HT1080 (cell line): ENCODE measurements around the gene PFDN2. TPM values are rescaled to one million over a fixed set of nuclear protein-coding genes. Genes with fewer than 3 reads are reported as not detected.
"Not testable (repeated sequence)": the region's sequence is repeated elsewhere in the genome, so short reads cannot be mapped to it uniquely, and the experiment has no call there.

ENCODE experiments used
- DNase-seq: peaks from one replicate; pipeline ENCODE4 v3.0.0-alpha.2; 2015; ENCODE audit warnings: low read depth
- total RNA-seq: library from RNA; depleted of rRNA; stranded (reverse); fragments of >200 nt; shearing (Covaris generic); gene quantifications from 2 replicates; pipeline ENCODE4 v1.2.3, GENCODE V29; 2014

The PFDN2 gene
- total RNA-seq, 1 experiment from 2014 or later: 137 TPM

DNA sequence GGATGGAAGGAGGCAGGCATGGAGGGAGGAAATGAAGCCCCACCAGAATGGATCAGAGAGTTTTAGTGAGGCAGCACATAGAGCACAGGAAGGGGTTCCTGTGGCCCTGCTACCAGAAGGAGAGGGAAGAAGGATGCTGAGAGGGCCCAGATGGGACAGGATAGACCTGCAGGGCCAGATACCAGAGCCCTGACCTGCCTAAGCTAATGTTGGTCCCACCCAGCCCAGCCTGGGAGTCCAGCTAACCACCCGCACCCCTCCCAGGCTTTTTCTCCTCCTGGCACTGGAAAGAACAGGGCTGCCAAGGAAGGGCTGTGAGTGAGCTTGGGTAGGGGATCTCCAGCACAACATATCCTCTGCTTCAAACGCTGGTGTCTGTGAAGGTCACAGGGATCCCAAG lies 35.4 kb downstream of the PFDN2 start:
- no peak for DNase-seq

DNA sequence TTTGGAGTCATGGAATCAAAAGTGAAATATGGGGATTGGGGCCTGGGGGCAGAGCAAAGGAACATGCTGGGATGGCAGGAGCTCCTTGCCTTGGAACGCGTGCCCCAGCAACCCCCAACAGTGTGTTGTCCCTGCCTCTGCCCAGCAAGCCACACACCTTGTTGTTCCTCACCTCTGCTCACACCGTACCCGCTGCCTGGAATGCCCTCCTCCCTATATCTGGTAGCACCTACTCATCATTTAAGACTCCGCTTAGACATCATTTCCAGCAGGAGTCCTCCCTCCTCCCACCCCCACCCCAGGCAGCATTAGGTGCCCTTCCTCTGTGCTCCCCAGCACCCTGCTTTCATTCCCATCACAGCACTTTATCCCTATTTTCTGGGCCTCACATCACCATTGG lies 36.3 kb downstream of the PFDN2 start:
- DNase-seq: no peak

DNA sequence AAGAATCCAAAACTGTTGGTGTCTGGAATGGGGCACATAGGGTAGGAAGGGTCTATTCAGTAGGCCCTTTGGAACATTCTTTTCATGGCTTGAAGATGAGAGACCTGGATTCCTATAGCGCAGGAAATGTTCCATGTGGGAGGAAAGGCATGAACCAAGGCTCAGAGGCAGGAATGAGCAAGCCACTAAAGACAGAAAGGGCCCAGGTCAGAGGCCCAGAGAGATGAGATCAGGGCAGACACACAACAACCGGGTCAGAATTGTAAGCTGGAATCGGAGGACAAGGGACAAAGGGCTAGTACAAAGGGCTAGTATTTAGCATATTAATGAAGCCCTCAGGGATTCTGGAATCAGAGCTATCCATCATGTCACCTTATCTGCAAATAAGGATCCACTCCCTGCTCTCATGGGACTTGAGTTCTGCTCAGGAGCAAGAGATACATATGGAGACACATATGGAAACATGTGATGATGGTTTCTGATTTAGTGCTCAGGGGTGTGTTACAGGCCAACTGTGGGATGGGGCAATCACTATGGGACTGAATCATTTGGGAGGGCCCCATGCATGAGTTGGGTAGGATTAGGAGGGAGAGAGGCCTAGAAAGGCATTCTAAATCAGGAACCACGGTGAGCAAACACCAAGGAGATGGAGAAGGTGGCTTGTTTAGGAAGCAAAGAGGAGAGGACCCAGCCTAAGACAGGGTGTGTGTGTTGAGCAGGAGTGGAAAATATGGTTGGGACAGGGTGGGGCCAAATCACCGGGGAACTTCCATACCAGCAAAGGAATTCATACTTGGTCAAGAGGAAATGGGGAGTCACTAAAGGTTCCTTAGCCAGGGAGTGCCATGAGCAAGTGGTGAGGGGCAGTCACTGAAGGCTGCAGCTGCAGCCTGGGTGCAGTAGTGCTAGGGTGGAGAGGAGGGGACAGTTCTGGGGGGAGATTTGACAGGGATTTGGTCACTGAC lies 37.1 kb downstream of the PFDN2 start:
- no peak for DNase-seq

DNA sequence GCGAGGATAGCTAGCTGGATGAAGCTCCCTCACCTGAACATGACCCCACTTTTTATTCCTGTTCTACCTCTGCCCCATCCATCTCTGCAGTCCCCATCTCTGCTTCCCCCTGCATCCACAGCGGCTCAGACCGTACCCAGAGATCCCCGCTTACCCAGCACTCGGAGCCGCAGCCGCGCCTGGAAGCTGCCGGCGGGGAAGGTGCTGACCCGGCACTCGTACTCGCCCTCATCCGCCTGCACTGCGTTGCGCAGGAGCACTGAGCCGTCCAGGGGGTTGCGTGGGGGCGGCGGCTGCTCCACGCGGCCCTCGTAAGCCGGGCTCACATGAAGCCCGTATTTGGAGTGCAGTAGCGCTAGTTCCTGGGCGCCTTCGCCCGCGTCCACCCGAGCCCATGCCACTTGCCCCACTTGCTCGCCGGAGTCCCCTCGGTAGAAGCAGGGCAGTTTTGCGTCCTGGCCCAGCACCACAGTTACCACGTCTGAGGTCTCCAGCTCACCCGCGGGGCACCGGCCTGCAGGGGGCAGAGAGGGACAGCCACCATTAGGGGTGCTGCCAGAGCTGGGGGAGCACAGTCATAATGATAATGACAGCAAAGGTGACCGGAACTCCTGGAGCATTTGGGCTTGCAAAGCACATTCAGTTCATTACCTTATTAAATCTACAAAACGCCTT lies 38.3 kb downstream of the PFDN2 start:
- DNase-seq: no peak

DNA sequence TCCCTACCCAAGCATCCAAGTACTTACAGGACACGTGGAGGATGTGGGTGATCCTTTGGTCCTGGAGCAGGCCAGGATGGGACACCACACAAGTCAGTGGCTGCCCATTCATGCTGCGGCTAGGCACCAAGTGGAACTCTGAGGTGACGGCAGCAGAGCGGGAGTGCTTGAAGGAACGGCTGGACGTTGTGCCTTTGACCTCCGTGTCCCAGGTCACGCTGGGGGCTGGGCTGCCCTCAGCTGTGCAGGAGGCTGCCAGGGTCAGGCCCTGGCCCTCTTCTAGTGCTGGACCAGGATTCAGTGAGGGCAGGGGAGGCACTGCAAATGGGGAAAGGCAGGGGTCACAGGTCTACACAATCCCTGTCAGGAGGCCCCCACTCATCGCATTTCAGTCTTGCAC lies 40.4 kb downstream of the PFDN2 start:
- DNase-seq: no peak

DNA sequence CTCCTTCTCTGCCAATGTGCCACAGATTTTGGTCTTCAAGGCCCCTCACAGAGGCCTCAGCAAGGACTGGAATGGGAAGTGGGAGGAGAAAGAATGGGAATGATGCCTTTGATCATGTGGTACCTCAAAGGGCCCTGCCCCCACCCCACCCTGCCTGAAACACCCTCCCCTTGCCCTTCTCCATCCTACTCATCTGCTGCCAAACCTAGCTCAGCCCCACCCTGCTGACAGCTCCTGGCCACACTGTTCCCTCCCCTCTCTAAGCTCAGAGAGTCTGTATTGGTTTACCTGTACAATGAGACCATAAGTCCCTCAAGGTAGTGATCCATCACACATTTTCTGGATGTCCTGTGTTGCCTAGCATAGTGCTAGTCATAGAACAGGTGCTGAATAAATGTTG lies 41.4 kb downstream of the PFDN2 start:
- no peak for DNase-seq

DNA sequence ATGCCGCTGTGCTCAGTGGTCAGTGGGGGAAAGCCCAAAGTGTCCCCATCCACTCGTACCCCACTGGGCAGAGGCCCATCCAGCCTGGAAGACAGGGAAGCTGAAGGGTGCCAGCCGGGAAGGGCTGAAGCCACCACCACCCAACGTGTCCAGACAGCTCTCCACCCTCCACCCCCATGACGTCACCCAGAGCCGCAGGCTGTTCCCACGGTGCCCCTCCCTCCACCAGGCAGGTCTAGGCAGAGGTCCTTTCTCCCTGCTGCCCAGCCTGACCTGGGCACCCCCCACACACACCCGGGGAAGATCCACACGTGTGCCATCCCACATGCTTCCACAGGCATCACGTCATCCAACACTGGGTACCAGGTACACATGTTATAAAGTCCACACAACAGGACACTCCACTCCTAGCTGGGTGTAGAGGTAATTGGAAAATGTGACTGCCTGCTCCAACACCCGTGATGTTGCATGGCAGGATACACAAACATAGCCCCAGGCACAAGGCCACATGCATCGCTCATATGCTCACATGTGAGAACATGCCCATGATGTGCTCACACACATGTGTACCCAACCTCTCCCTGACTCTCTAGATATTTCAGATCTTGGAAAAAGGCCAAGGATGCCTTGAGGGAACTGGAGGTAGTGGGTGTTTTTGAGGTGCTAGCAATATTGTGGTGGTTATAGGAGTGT lies 43.0 kb downstream of the PFDN2 start:
- no peak for DNase-seq

DNA sequence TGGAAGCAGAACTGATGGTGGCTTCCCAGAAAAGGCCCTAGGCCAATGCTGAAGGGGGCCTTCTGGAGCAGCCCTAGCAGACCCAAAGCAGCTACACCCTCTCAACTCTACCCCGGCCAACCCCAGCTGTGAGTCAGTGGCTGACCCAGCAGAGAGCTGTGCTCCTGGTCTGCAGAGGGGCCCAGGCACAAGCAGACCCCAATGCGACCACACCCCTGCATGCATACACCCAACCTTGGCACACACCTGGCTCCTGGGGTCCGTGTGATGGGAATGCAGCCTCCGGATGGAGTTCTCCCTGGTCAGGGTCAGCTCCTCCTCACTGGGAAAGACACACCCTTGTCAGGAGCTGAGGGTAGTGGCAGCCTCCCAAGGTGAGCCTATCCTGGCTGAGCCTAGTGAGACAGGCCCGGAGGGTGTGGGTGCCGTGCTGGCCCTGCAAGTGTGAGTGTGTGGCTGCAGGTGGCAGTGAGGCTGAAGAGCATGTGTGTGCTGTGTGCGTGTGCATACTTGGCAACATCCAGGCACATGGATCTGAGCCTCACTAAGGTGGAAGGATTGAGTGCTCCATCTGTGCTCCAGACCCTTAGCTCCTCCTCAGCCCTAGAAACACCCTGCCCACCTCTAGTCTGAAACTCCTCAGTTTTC lies 44.2 kb downstream of the PFDN2 start:
- DNase-seq: no peak

DNA sequence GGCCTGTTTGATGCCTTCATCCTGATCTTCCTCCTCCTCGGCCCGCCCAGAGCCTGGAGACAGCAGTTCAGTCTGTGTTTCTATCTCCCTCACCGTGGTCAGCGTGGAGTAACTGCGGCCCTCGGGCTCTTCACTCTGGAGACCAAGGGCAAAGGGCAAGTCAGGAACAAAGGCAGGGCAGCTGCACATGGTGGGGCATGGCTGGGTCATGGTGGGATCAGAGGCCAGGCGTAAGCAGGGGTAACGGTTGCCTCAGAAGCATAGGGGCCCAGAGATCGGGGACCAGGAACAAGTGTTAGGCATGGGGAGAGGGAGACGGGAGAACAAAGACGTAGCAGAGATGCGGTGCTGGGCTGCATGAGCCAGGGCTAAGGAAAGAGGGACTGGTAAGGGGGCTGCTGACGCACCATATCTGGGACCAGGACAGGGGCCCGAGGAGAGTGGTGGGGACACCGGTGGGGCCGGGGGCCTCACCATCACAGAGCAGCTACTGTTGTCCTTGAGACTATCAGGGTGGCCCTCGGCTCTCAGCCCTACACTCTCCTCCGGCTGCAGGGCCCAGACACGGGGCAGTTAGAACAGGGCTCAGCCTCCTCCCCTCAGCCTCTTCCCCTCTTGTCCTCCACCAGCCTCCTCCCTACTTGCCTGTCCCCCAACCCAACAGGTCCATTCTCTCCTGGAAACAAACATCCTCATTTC lies 44.9 kb downstream of the PFDN2 start:
- no peak for DNase-seq

DNA sequence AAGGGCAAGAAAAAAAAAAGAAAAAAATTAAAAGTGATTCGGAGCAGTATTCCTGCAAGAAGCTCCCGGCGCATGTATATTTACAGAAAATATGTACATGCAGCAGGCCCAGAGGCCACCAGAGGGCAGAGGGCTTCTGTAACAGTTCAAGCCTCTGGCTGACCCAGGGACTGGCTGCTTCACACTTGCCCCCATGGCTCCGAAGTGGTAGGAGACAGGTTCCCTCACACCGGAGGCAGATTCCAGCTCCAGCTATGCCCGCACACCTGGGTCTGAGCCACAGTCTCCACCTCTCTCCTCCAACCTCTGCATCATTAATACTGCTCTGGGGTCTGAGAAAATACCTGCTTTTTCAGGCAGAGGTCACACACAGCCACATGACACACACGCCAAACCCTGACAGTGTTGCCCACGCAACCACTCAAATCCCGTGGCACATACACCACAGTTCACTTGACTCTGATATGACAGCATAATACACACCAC lies 45.9 kb downstream of the PFDN2 start:
- DNase-seq: peak; percentile 41

DNA sequence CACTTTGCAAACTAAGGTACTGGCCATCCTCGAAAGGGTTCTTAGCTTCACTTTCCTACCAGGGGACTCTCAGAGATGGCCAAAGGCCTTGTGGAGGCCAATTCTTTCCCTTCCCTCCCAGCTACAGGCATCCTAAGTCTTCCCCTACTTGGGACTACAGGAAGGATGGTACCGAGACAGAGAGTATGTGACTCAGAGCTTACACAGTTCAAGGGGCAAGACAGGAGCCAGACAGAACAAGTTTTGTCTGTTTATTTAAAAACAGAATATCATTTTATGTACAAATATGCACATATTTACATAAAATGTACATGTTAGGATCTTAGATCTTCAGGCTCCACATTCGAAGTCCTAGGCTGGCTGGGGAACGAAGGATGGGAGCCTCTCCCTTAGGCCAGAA lies 47.1 kb downstream of the PFDN2 start:
- no peak for DNase-seq

DNA sequence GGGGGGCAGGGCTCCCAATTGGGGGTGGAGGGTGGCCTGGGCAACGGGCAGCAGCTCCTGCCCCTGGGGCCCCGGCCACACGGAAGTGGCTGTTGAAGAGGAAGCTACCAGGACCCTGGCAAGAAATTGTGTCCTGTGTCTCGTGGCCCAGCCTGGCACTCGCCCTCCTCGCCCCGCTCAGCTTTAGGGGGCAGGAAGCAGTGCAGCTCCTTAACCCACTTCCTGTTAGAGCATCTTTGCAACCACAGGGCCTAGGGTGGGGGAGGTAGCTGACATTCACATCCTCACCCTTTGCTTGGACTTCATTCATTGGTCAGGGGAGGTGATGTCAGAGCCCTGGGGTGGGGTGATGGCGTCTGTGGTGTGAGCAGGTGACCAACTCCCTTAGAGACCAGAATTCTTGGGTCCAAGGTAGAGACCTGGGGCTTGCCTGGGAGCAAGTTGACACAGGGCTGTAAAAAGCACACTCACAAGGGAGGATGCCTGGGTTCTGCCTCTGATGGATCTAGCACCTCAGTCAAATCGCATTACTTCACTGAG lies 48.0 kb downstream of the PFDN2 start, which contains the start of gene ARHGAP30:
Gene ARHGAP30 (minus strand): TSS at position 161 of the 540 bp plus-strand sequence. CDS start 267 bp downstream, outside the sequence.
- DNase-seq: peak; percentile 64

DNA sequence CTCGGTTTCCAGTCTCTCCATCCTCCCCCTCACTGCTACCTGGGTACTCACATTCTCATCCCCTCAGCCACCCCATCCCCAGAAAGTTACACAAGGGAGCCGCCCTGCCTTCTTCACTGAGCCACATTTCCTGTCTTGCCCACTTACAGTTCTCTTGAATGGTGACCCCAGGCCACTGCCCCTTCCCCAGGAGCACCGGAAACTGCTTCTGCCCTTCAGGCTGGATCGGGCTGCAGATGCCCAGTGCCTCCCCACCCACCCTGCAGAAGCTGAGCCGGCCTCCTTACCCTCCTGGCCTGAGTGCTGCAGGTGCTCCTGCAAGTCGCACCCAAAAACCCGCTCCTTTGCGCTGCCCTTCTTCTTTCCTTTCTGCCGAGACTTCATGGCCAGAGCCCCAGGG lies 48.6 kb downstream of the PFDN2 start:
- no peak for DNase-seq

DNA sequence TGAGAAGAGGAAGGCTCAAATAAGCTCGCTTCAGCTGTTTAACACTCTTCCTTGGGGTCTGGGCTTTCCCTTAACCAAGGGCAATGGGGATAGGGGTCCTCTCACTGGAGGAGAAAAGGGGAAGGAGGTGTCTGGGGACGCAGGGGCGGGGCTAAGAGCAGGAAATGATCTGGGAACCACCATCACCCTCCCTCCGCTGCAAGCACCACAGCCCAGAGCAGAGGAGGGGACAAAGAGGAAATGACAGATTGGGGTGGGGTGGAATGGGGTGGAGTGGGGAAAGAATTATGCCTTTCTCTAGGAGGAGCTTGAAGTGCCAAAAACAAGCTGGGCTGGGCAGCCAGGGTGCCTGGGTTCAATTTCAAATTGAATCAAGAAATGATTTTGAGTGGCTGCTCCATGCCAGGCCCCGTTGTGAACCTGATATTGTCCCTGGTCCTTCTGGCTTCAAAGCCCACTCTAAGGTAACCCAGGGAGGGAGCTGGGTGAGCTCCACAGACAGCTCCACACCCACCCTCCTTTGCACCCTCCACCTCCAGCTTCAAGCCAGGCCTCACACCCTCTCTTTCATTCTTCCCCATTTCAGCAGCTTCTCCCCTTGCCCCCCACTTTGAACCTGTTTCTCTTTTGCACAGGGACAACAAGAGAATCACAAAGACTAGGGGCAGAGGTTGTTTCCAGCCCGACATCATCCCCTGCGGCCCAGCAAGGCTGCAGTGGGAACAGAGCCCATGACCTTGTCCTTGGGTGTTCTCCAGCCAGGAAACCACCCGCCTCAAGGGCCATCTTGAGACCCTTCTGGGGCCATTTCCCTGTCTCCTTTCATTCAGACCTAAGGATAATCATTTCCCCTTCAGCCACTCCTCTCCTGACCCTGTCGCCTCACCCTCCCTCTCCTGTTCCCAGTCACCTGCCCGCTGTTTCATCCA lies 49.3 kb downstream of the PFDN2 start:
- peak; percentile 55 for DNase-seq

DNA sequence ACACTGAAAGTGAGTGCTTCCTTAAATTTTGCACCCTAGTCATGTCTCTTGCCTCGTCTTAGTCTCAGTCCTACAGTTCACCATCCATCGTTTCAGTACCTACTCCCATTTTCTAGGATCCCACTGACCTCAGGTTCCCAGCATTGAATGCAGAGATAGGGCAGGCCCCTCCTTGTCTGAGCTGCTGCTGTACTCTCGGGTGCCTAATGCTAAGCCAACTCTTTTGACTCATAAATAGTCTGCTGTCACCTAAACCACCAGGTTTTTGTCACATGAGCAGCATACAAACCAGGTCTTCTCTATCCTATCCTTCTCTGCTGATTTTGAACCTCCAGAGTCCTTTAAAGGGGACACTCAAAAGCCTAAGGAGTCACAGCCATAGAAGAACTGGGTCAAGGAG lies 51.1 kb downstream of the PFDN2 start:
- no peak for DNase-seq

DNA sequence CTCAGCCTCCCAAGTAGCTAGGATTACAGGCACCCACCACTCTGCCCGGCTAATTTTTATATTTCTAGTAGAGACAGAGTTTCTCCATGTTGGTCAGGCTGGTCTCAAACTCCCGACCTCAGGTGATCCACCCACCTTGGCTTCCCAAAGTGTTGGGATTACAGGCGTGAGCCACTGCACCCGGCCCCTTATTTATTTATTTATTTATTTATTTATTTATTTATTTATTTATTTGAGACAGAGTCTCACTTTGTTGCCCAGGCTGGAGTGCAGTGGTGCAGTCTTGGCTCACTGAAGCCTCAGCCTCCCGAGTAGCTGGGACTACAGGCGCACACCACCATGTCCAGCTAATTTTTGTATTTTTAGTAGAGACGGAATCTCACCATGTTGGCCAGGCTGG lies 52.2 kb downstream of the PFDN2 start:
- not testable (repeated sequence) for DNase-seq

DNA sequence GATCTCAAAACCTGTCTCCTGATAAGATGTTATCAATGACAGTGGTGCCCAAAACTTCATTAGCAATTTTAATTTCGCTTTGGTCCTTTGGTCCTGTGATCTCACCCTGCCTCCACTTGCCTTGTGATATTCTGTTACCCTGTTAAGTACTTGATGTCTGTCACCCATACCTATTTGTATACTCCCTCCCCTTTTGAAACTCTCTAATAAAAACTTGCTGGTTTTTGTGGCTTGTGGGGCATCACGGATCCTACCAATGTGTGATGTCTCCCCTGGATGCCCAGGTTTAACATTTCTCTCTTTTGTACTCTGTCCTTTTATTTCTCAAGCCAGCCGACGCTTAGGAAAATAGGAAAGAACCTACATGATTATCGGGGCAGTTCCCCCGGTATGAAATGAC lies 53.9 kb downstream of the PFDN2 start:
- not testable (repeated sequence) for DNase-seq

DNA sequence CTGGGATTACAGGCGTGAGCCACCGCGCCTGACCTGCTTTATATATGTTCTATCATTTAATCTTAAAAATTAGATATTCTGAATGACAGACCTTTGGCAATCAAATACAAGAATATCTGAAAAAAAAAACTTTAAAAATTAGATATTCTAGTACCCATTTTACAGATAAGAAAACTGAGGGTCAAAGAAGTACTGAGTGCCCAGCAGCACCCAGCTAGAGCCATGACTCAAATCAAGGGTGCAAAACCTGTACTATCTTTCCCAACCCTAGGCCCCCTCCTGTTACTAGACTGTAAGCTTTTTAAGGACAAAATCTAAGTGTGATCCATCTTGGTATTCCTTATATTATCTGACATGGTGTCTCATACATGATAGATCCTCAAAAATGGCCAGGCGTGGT lies 56.4 kb downstream of the PFDN2 start:
- DNase-seq: no peak

DNA sequence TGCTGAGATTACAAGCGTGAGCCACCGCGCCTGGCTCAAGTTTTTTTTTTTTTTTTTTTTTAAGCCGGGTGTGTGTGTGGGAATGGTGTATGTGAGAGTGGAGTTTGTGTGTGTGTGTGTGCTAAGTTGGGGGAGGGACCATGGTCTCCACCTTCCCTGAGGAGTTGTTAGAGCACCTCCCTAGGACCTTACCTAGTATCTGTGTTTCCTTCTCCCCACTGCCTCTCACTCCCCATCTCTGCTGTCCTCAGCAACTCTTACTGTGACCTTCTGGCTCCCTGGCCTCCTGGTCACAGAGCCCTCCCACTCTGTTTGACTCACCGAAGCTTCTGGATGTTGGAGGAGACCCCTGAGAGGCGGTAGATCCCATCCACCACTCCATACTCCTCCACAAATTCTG lies 58.5 kb downstream of the PFDN2 start:
- no peak for DNase-seq
